ENCODE measurements around the gene TRH.

The TRH gene

DNA sequence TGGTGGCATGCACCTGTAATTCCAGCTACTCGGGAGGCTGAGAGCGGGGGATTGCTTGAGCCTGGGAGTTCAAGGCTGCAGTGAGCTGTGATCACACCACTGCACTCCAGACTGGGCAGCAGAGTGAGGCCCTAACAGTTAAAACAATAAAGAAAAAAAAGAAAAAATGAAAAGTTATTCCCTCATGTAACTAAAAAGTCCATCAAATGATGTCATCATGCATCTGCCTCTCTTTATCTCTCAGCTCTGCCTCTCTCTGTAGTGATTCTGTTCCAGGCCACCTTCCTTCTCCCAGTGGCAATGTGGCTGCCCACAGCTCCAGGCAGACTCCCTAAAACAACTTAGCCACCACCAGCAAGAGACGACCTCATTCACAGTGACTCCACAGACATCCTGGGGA is 31.5 kb upstream of the TRH start:
- WGBS (ENCODE audit: insufficient coverage, insufficient read length) = no CpG with 5 or more reads among the region's 3 CpGs
- no peak for DNase-seq (ENCODE audit: low read depth, low spot score)
- H3K9me3 ChIP-seq (ENCODE audit: control insufficient read depth, insufficient read depth, low read length) = no peaks in the 10 kb centered on the region
- H3K36me3 ChIP-seq (ENCODE audit: control insufficient read depth, insufficient read depth, low read length) = no peaks in the 10 kb centered on the region
- no peaks in the 10 kb centered on the region for H3K27me3 ChIP-seq (ENCODE audit: control insufficient read depth, insufficient read depth, low read length)
- no peak overlapping the region for H3K27ac ChIP-seq (ENCODE audit: low read length)
- no peak overlapping the region for H3K4me3 ChIP-seq (ENCODE audit: low read length)
- no peaks in the 10 kb centered on the region for H3K4me1 ChIP-seq (ENCODE audit: control insufficient read depth, insufficient read depth, low read length)

DNA sequence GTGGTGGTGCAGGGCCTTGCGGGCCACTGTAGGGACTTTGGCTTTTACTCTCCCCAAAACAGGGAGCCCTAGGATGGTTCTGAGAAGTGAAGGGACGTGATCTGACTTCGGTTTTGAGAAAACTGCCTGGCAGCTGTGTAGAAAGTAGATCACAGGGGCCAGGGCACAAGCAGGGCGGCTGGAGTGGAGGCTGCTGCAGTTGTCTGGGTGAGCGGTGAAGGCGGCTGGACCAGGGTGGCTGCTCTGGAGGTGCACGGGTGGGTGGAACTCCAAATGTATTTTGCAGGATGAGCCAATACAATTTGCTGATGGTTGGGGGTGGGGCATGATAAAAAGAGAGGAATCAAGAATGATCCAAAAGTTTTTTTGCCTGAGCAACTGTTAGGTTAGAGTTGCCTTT is 29.8 kb upstream of the TRH start:
- no CpG with 5 or more reads among the region's 7 CpGs for WGBS (ENCODE audit: insufficient coverage, insufficient read length)
- no peaks in the 10 kb centered on the region for H3K4me1 ChIP-seq (ENCODE audit: control insufficient read depth, insufficient read depth, low read length)
- H3K36me3 ChIP-seq (ENCODE audit: control insufficient read depth, insufficient read depth, low read length) = no peaks in the 10 kb centered on the region
- no peaks in the 10 kb centered on the region for H3K9me3 ChIP-seq (ENCODE audit: control insufficient read depth, insufficient read depth, low read length)
- no peak overlapping the region for H3K27ac ChIP-seq (ENCODE audit: low read length)
- no peak overlapping the region for H3K4me3 ChIP-seq (ENCODE audit: low read length)
- DNase-seq (ENCODE audit: low read depth, low spot score) = no peak
- H3K27me3 ChIP-seq (ENCODE audit: control insufficient read depth, insufficient read depth, low read length) = no peaks in the 10 kb centered on the region

DNA sequence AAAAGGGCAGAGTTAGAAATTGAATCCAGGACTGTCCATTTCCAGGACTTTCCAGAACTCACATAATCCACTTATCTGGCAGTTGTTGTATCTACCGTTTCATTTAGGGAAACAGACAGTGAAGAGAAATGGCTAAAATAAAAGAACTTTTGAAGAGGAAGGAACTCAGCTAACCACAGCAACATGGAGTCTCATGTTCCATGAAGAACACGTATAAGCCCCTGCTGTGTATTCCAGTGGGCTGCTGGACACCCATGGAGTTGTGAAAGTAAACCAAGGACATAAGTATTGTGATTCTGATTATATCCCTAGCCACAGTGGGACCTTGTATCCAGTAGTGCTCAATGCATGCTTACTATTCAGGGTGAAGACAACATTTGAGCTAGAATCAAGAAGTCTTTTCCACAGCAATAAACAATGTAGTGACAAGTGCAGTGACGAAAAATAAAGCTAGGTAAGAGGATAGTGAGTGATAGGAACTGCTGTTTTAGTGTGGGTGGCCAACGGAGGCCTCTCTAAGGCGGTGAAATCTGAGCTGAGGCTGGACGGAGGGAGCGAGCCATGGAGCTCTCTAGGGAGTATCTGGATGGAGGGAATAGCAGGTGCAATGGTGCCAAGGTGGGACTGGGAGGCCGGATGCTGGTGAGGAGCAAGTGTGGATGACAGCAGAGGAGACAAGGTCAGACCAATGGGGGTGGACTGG is 26.8 kb upstream of the TRH start:
- Histone ChIP-seq H3K27me3 (ENCODE audit: control insufficient read depth, insufficient read depth, low read length) (no peaks in the 10 kb centered on the region), H3K9me3 (ENCODE audit: control insufficient read depth, insufficient read depth, low read length) (no peaks in the 10 kb centered on the region), H3K4me3 (ENCODE audit: low read length) (no peak overlapping the region), H3K36me3 (ENCODE audit: control insufficient read depth, insufficient read depth, low read length) (no peaks in the 10 kb centered on the region), H3K27ac (ENCODE audit: low read length) (no peak overlapping the region), H3K4me1 (ENCODE audit: control insufficient read depth, insufficient read depth, low read length) (no peaks in the 10 kb centered on the region)
- DNase-seq (ENCODE audit: low read depth, low spot score) = no peak
- WGBS (ENCODE audit: insufficient coverage, insufficient read length) = no CpG with 5 or more reads among the region's 8 CpGs

- Histone ChIP-seq H3K27ac (ENCODE audit: low read length) (no peak overlapping the region), H3K36me3 (ENCODE audit: control insufficient read depth, insufficient read depth, low read length) (no peaks in the 10 kb centered on the region), H3K9me3 (ENCODE audit: control insufficient read depth, insufficient read depth, low read length) (no peaks in the 10 kb centered on the region), H3K4me3 (ENCODE audit: low read length) (no peak overlapping the region), H3K27me3 (ENCODE audit: control insufficient read depth, insufficient read depth, low read length) (no peaks in the 10 kb centered on the region), H3K4me1 (ENCODE audit: control insufficient read depth, insufficient read depth, low read length) (no peaks in the 10 kb centered on the region)
- WGBS (ENCODE audit: insufficient coverage, insufficient read length) = no CpG with 5 or more reads among the region's 7 CpGs
- DNase-seq (ENCODE audit: low read depth, low spot score) = no peak
Measured at GRCh38 chr3:129950318-129951046, 24.0 kb upstream of the TRH start.

DNA sequence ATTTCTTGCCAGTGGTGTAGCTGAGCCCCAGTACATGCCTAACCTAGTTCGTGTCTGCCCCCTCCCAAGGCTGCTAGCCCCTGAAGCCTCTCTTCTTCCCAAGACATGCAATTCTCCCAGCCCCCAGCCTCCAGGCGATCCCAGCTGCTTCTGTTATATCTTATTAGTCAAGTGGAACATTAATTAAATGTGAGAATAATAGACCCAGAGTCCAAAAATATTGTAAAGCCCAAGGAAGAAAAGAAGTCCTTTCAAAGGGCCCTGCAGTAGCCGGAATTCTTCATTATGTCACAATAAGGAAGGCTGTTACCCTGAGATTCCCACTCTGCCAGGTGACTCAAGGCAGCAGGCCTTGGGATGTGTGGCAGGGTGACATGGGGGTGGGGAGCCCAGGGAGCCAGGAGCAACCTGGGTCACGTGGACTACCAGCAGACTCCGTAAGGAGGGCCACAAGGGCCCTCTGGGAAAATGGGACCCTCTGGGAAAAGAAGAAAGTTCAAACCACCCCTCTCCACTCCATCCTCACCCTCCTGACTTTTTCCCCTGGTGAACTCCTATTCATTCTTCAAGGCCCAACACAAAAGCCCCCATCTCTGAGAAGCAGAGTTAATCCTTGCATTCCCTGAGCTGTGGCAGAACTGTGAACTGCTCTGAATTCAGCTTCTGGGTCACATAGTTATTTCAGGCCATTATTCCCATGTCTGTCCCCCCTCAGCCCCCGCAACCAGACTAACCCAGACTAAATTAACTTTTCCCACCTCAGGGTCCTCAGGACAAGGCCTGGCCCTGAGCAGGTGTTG is 21.8 kb upstream of the TRH start:
- DNase-seq (ENCODE audit: low read depth, low spot score) = no peak
- Histone ChIP-seq H3K4me3 (ENCODE audit: low read length) (no peak overlapping the region), H3K9me3 (ENCODE audit: control insufficient read depth, insufficient read depth, low read length) (no peaks in the 10 kb centered on the region), H3K27ac (ENCODE audit: low read length) (no peak overlapping the region), H3K36me3 (ENCODE audit: control insufficient read depth, insufficient read depth, low read length) (no peaks in the 10 kb centered on the region), H3K4me1 (ENCODE audit: control insufficient read depth, insufficient read depth, low read length) (no peaks in the 10 kb centered on the region), H3K27me3 (ENCODE audit: control insufficient read depth, insufficient read depth, low read length) (no peaks in the 10 kb centered on the region)
- WGBS (ENCODE audit: insufficient coverage, insufficient read length) = no CpG with 5 or more reads among the region's 6 CpGs

GRCh38 chr3:129953621-129954020 is 20.9 kb upstream of the TRH start:
- no peaks in the 10 kb centered on the region for H3K4me1 ChIP-seq (ENCODE audit: control insufficient read depth, insufficient read depth, low read length)
- no peak overlapping the region for H3K4me3 ChIP-seq (ENCODE audit: low read length)
- no peak overlapping the region for H3K27ac ChIP-seq (ENCODE audit: low read length)
- no CpG with 5 or more reads among the region's 5 CpGs for WGBS (ENCODE audit: insufficient coverage, insufficient read length)
- H3K27me3 ChIP-seq (ENCODE audit: control insufficient read depth, insufficient read depth, low read length) = no peaks in the 10 kb centered on the region
- H3K9me3 ChIP-seq (ENCODE audit: control insufficient read depth, insufficient read depth, low read length) = no peaks in the 10 kb centered on the region
- H3K36me3 ChIP-seq (ENCODE audit: control insufficient read depth, insufficient read depth, low read length) = no peaks in the 10 kb centered on the region
- DNase-seq (ENCODE audit: low read depth, low spot score) = no peak

DNA sequence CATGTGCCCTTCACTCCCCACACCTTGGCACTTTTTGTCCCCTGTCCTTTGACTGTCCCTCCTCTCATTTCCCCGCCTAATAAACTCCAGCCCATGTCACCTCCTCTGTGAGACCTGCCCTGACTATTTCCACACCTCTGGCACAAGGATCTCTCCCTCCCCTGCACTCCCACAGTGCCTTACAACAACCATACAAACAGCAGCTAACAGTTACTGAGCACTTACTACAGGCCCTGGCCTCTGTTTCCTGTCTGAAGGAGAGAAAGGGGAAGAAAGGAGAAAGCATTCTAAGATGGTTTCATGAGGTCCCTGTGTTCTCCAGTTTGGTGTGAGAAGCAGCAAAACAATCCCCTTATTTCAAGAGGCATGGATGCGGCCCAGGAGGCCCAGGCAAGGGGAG is 20.0 kb upstream of the TRH start:
- no peak for DNase-seq (ENCODE audit: low read depth, low spot score)
- Histone ChIP-seq H3K36me3 (ENCODE audit: control insufficient read depth, insufficient read depth, low read length) (no peaks in the 10 kb centered on the region), H3K27ac (ENCODE audit: low read length) (no peak overlapping the region), H3K9me3 (ENCODE audit: control insufficient read depth, insufficient read depth, low read length) (no peaks in the 10 kb centered on the region), H3K4me3 (ENCODE audit: low read length) (no peak overlapping the region), H3K27me3 (ENCODE audit: control insufficient read depth, insufficient read depth, low read length) (no peaks in the 10 kb centered on the region), H3K4me1 (ENCODE audit: control insufficient read depth, insufficient read depth, low read length) (no peaks in the 10 kb centered on the region)
- no CpG with 5 or more reads among the region's 2 CpGs for WGBS (ENCODE audit: insufficient coverage, insufficient read length)

DNA sequence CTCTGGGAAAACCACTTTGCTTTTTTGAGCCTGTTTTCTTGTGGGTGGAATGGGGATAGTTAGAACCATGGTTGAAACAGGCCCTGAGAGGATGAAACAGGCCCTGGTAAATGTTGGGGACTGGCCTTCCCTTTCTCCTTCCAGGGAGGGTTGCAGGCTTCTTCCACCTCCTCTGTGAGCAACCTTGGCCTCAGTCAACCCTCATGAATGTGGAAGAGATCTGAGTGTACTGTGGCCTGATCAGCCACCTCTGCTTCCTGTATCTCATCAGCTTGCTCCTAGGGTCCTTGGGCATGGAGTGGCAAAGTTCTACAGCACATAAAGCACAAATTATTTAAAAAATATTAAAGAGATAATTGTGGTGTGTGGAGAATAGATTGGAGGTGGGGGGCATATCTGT is 17.6 kb upstream of the TRH start:
- no peak overlapping the region for H3K4me3 ChIP-seq (ENCODE audit: low read length)
- no peaks in the 10 kb centered on the region for H3K9me3 ChIP-seq (ENCODE audit: control insufficient read depth, insufficient read depth, low read length)
- H3K27me3 ChIP-seq (ENCODE audit: control insufficient read depth, insufficient read depth, low read length) = no peaks in the 10 kb centered on the region
- DNase-seq (ENCODE audit: low read depth, low spot score) = no peak
- H3K4me1 ChIP-seq (ENCODE audit: control insufficient read depth, insufficient read depth, low read length) = no peaks in the 10 kb centered on the region
- no peaks in the 10 kb centered on the region for H3K36me3 ChIP-seq (ENCODE audit: control insufficient read depth, insufficient read depth, low read length)
- no peak overlapping the region for H3K27ac ChIP-seq (ENCODE audit: low read length)

DNA sequence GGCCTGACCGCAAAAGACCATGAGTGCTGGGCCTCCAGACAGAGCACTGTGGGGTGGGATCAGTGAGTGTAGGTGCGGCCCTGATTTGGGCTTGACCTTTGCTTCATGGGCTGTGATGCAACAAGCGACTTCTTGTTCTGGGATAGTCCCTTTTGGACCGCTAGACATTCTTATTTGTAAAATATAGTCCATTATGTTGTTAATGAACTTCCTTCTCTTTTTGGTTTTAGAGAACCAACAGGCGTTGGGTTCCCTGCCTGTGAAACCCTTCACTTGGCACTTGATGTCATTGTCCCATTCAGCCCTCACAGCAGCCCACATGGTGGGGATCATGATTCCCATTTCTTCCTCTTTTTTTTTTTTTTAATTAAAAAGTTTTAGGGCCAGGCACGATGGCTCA is 15.8 kb upstream of the TRH start:
- Histone ChIP-seq H3K4me1 (ENCODE audit: control insufficient read depth, insufficient read depth, low read length) (no peaks in the 10 kb centered on the region), H3K9me3 (ENCODE audit: control insufficient read depth, insufficient read depth, low read length) (no peaks in the 10 kb centered on the region), H3K27me3 (ENCODE audit: control insufficient read depth, insufficient read depth, low read length) (no peaks in the 10 kb centered on the region), H3K27ac (ENCODE audit: low read length) (no peak overlapping the region), H3K36me3 (ENCODE audit: control insufficient read depth, insufficient read depth, low read length) (no peaks in the 10 kb centered on the region), H3K4me3 (ENCODE audit: low read length) (no peak overlapping the region)
- no peak for DNase-seq (ENCODE audit: low read depth, low spot score)
- WGBS (ENCODE audit: insufficient coverage, insufficient read length) = no CpG with 5 or more reads among the region's 6 CpGs

GRCh38 chr3:129961141-129961541 is 13.4 kb upstream of the TRH start:
- DNase-seq (ENCODE audit: low read depth, low spot score) = no peak
- no peaks in the 10 kb centered on the region; the same call in 1 of the 2 replicates for H3K27me3 ChIP-seq (ENCODE audit: control insufficient read depth, insufficient read depth, low read length)
- no CpG with 5 or more reads among the region's 5 CpGs for WGBS (ENCODE audit: insufficient coverage, insufficient read length)
- no peaks in the 10 kb centered on the region for H3K9me3 ChIP-seq (ENCODE audit: control insufficient read depth, insufficient read depth, low read length)
- H3K36me3 ChIP-seq (ENCODE audit: control insufficient read depth, insufficient read depth, low read length) = no peaks in the 10 kb centered on the region
- H3K4me1 ChIP-seq (ENCODE audit: control insufficient read depth, insufficient read depth, low read length) = no peaks in the 10 kb centered on the region
- no peak overlapping the region for H3K4me3 ChIP-seq (ENCODE audit: low read length)
- H3K27ac ChIP-seq (ENCODE audit: low read length) = no peak overlapping the region

Data from iPS DF 6.9 (cell line).